GM19193 (cell line): ENCODE results near the gene STYX.

Source experiments
- POLR2A ChIP-seq: IDR thresholded peaks from 4 replicates; pipeline ENCODE4 v1.6.1; 2011; ENCODE audit not compliant: insufficient read depth, insufficient read length; ENCODE audit errors: extremely low read depth

The STYX gene

GRCh38 chr14:52706286-52706685 lies 23.7 kb upstream of the STYX start:
- no peak for TF ChIP-seq POLR2A

GRCh38 chr14:52706724-52707706 lies 23.0 kb upstream of the STYX start, which contains the start of gene PSMC6:
TSS of gene PSMC6 (plus strand) at chr14:52707200. CDS start at chr14:52707220, 20 bp downstream.
- TF ChIP-seq POLR2A: peak; percentile 87

- TF ChIP-seq POLR2A: no peak
These were observed 18.3 kb upstream of the STYX start for GRCh38 chr14:52711666-52712065.

GRCh38 chr14:52716155-52716554 lies 13.8 kb upstream of the STYX start:
- no peak for TF ChIP-seq POLR2A

- TF ChIP-seq POLR2A: no peak
These were observed 6.2 kb upstream of the STYX start for GRCh38 chr14:52723514-52724359.

GRCh38 chr14:52724360-52724644 lies 5.7 kb upstream of the STYX start:
- TF ChIP-seq POLR2A: no peak

GRCh38 chr14:52729585-52729924 lies 411 bp upstream of the STYX start:
- no peak for TF ChIP-seq POLR2A

- no peak for TF ChIP-seq POLR2A
These were observed 744 bp downstream of the STYX start for GRCh38 chr14:52730709-52731111.

GRCh38 chr14:52733824-52734223 lies 3.9 kb downstream of the STYX start:
- TF ChIP-seq POLR2A: no peak

- TF ChIP-seq POLR2A: no peak
These were observed 6.0 kb downstream of the STYX start for GRCh38 chr14:52735921-52736489.

GRCh38 chr14:52738409-52738808 lies 8.4 kb downstream of the STYX start:
- no peak for TF ChIP-seq POLR2A

GRCh38 chr14:52740751-52741150 lies 10.8 kb downstream of the STYX start:
- TF ChIP-seq POLR2A: no peak

- no peak for TF ChIP-seq POLR2A
These were observed 11.9 kb downstream of the STYX start for GRCh38 chr14:52741865-52742264.

GRCh38 chr14:52748647-52749292 lies 18.8 kb downstream of the STYX start:
- no peak for TF ChIP-seq POLR2A
